Left ventricle myocardium superior (tissue), 1 donor: Measurements from ENCODE around the gene HLA-DQB1. TPM values are rescaled to one million over a fixed set of nuclear protein-coding genes. Genes with fewer than 3 reads are reported as not detected.
A peak's percentile ranks its signal among the peaks of the same experiment; 100 is the strongest.
"Not testable (repeated sequence)": the region's sequence is repeated elsewhere in the genome, so short reads cannot be mapped to it uniquely, and the experiment has no call there.

Source experiments
- ATAC-seq: fragments of 200-7000 bp; cut with Tn5 transposase; one replicate; pipeline ENCODE4 v1.9.1; 2020; ENCODE audit warnings: mild to moderate bottlenecking, moderate library complexity
- DNase-seq: peaks from one replicate; pipeline ENCODE4 v3.0.0-alpha.2; 2020
- intact Hi-C: fragments of 100-400 bp; cut with micrococcal nuclease; formaldehyde crosslinking; loops from one replicate; pipeline ENCODE4 v1.11.0; 2022
- long read RNA-seq: library from polyadenylated mRNA; unstranded; transcript quantifications from one replicate; pipeline ENCODE4 v2.0.0, GENCODE V29; 2021
- total RNA-seq: library from RNA; stranded (reverse); fragmentation: NEBNext Ultra II Directional; extraction: Animal tissue kit (Norgen Biotek cat#: 25700); gene quantifications from one replicate; pipeline ENCODE4 v1.2.1, GENCODE V29; 2021
- donor health status: DM: no; HTN: yes; CAD: no; lungs with severe emphysema.

Gene HLA-DQB1
- 4.4 TPM for total RNA-seq
- long read RNA-seq, transcript HLA-DQB1-205 (5 exons, 1,642 nt), result major isoform, 12 of 15 reads
- long read RNA-seq, partial matches to known transcripts, result 0 of 15 reads
- long read RNA-seq, other reads (novel, unspliced or antisense), result 3 of 15 reads

GRCh38 chr6:32666420-32667300, at the start of gene HLA-DQB1:
HLA-DQB1 (minus strand) TSS chr6:32666657; CDS start chr6:32666607, 50 bp downstream.
- peak; percentile 79 for ATAC-seq
- intact Hi-C loops, result no loop called here
- no peak for DNase-seq

- ATAC-seq (no peak), DNase-seq (no peak)
- intact Hi-C loops, result no loop called here
Measured at GRCh38 chr6:32713241-32713640, 46.8 kb upstream of the HLA-DQB1 start.

GRCh38 chr6:32709625-32710024, 43.2 kb upstream of the HLA-DQB1 start:
- intact Hi-C loops, result no loop called here
- ATAC-seq, result no peak

GRCh38 chr6:32705164-32705563, 38.7 kb upstream of the HLA-DQB1 start:
- intact Hi-C loops, DNase-seq, ATAC-seq: not testable (repeated sequence)

More at GRCh38 chr6:32709625-32710024, 43.2 kb upstream of the HLA-DQB1 start:
- DNase-seq, result no peak

- ATAC-seq, result no peak
- DNase-seq, result no peak
- intact Hi-C loops, result loop anchor here (5.0 kb wide), 1 partner anchor 271 kb away; no protein-coding TSS in a partner anchor
Measured at GRCh38 chr6:32703347-32703746, 36.9 kb upstream of the HLA-DQB1 start.

GRCh38 chr6:32700391-32701040, 34.1 kb upstream of the HLA-DQB1 start:
- intact Hi-C loops, result loop anchor here (5.0 kb wide), 1 partner anchor 268 kb away; no protein-coding TSS in a partner anchor
- peak; percentile 69 for ATAC-seq

GRCh38 chr6:32697031-32697430, 30.6 kb upstream of the HLA-DQB1 start:
- ATAC-seq (no peak), DNase-seq (no peak)
- intact Hi-C loops, result no loop called here

More at GRCh38 chr6:32700391-32701040, 34.1 kb upstream of the HLA-DQB1 start:
- DNase-seq, result no peak

GRCh38 chr6:32692019-32692418, 25.6 kb upstream of the HLA-DQB1 start:
- no peak for DNase-seq
- no peak for ATAC-seq
- intact Hi-C loops, result no loop called here

GRCh38 chr6:32689531-32690501, 23.4 kb upstream of the HLA-DQB1 start:
- intact Hi-C loops, result no loop called here
- DNase-seq, result no peak
- no peak for ATAC-seq

GRCh38 chr6:32685603-32686002, 19.1 kb upstream of the HLA-DQB1 start:
- ATAC-seq (no peak), DNase-seq (no peak)
- intact Hi-C loops, result no loop called here

GRCh38 chr6:32684246-32684645, 17.8 kb upstream of the HLA-DQB1 start:
- no peak for ATAC-seq
- DNase-seq, result no peak
- intact Hi-C loops, result no loop called here

- intact Hi-C loops, result no loop called here
- ATAC-seq (no peak), DNase-seq (no peak)
Measured at GRCh38 chr6:32680055-32680454, 13.6 kb upstream of the HLA-DQB1 start.

- DNase-seq (no peak), ATAC-seq (no peak)
- intact Hi-C loops, result no loop called here
Measured at GRCh38 chr6:32679492-32679891, 13.0 kb upstream of the HLA-DQB1 start.

- ATAC-seq, intact Hi-C loops, DNase-seq: not testable (repeated sequence)
Measured at GRCh38 chr6:32674123-32674522, 7.7 kb upstream of the HLA-DQB1 start.

GRCh38 chr6:32671908-32672307, 5.5 kb upstream of the HLA-DQB1 start:
- ATAC-seq, DNase-seq, intact Hi-C loops: not testable (repeated sequence)

GRCh38 chr6:32669893-32670292, 3.4 kb upstream of the HLA-DQB1 start:
- DNase-seq (no peak), ATAC-seq (no peak)
- intact Hi-C loops, result no loop called here

- intact Hi-C loops, result no loop called here
- DNase-seq (no peak), ATAC-seq (no peak)
Measured at GRCh38 chr6:32669240-32669639, 2.8 kb upstream of the HLA-DQB1 start.

- DNase-seq, result no peak
- intact Hi-C loops, result no loop called here
- peak; percentile 61 for ATAC-seq
Measured at GRCh38 chr6:32668226-32668747, 1.8 kb upstream of the HLA-DQB1 start.
